CD4-positive, alpha-beta T cell treated with Interferon alpha-2 for 1 hour (primary cell): ENCODE data around the gene ARFIP1.

Source experiments
- DNase-seq, 2 donors: peaks; one replicate each; pipeline ENCODE4 v3.0.0-alpha.2; 2020 to 2022

The ARFIP1 gene

DNA sequence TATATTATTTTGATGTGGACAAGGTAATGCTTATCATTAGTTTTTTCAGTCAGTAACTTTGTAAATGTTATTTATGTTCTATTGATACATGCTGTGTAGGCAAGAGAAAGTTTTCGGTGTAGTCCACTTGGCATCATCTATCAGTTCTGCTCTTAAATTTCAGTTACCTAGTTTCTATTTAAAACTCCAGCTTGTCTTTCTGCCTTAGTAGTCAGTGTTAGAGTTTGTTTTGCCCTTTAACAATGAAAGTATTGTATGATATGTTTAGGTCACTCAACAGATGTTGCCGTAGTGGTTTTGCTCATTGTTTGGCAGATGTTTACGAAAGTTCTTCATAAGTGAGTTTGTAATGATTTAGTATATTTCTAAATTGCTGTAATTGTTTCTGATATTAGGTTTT, 121.5 kb downstream of the ARFIP1 start:
- DNase-seq, result no peak

DNA sequence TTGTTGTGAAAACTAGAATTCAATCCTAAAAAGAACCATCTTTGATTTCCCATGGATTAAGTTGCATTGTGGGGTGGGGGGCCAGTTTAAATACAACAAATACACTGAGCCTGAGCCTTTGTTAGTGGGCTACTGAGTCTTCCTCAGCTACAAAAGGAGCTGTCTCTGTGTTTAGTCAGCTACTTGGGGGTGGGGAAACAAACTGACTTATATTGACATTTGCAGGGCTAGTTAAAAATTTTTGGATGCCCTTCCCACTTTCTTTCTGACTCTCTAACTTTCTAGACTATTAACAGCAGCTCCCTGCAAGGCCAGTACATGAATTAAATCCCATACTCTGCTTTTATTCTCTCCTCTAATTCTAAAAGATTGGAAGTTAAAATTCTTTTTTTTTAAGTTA, 123.9 kb downstream of the ARFIP1 start:
- no peak for DNase-seq

DNA sequence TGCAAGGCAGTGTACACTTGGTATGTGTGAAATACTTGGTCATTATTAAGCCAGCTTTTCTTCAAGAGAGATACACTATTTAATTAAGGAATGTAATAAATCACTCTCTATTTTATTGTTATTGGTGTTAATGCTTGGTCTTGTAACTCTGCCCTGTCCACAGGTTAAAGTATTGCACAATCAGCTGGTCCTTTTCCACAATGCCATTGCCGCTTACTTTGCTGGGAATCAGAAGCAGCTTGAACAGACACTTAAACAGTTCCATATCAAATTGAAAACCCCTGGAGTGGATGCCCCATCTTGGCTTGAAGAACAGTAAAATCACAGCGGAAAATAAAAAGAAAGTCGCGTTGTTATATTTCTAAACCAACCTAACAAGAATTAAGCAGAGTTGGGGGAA, 130.1 kb downstream of the ARFIP1 start:
- no peak for DNase-seq

DNA sequence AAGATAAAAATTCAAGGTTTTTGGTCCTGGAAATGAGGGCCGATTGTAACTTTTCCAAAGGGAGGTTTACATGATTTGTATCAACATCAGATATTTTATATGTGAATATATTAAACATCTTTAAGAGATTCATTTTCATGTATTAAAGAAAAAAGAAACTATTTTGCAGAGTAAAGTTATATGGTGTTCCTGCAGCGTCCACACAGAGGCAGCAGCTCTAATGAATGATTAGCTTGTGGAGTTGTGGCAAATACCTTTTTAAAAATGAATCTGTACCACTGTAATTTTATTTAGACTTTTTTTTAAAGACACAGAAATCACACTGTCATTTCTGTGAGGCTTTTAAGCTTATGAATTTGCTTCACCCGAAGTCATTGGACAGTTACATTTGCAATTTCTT, 130.8 kb downstream of the ARFIP1 start:
- DNase-seq, result no peak

DNA sequence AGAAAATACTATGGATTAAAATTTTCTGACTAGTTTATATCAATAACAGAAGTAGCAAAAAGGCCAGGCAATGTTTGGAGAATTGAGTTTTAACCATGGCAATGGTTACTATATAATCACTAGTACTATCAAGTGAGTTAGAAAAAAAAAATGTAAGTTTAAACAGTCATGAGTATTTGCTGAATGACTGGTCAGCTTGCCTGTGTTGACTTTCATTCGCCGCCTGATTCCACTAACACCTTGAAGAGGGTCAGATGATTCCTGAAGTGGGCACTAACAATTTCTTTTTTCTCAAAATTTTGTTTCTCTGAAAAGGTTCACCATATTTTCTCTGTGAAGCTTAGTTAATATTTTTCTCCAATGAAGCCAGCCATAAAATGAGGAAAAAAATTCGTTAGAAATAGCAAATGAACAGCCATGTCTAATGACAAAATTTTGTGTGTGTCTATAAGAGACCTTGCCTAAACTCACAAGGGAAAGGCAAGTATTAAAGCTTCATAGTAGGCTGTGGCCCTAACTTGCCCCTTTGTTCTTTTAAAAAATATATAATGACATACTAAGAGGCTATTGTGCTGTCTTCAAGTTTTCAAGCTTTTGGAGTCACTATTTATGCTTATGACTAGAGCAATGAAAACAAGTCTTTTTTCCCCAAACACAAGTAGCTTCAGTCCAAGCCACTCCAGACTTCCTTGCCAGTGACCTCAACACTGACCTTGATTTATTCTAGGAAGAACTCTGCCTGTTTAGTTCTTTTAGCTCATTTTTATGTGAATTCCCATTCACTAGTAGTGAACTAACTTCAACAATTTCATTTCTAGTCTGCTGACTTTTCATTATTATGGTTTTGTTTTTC, 138.0 kb downstream of the ARFIP1 start:
- DNase-seq, result no peak

DNA sequence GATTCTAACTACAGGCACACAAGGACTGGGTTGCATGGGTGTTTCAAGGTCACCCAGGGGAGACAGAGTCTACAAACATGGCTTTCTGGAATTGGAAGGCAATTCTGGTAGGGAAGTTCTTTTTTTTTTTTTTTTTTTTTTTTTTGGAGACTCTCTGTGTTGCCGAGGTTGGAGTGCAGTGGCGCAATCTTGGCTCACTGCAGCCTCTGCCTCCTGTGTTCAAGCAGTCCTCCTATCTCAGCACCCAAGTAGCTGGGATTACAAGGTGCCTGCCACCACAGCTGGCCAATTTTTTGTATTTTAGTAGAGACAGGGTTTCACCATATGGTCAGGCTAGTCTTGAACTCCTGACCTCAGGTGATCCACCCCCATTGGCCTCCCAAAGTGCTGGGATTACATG, 140.1 kb downstream of the ARFIP1 start:
- no peak for DNase-seq

DNA sequence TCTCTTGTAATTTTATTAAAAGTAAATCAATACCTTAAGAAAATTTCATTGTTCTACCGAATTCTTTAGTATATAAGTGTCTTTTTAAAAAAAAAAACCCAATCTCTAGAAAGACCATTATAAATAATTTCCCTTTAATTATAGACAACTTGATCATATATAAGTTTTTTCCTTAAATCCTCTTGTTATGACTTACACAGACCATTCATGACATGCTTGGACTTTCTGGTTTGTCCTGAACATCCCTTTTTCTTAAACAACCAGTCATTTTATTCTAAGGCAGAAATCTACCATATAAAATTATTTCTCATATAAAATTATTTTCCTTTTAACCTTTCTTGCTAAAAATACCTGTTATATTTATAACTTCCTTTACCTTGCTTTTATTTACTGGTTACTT, 141.0 kb downstream of the ARFIP1 start:
- DNase-seq, result no peak

DNA sequence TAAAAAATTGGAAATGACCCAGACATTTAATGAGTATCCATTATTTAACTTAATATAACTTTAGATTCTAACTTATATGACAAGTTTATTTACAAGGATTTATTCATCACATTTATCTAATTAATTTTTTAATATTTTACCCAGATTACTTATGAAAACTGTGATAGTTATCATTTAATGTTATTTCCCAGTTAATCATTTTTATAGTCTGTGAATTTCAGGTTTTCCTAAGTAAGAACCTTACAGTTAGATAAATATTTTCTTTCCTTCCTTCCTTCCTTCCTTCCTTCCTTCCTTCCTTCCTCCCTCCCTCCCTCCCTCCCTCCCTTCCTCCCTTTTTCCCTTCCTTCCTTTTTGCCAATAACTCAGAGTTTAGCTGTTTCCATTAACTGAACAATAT, 141.5 kb downstream of the ARFIP1 start:
- no peak for DNase-seq

DNA sequence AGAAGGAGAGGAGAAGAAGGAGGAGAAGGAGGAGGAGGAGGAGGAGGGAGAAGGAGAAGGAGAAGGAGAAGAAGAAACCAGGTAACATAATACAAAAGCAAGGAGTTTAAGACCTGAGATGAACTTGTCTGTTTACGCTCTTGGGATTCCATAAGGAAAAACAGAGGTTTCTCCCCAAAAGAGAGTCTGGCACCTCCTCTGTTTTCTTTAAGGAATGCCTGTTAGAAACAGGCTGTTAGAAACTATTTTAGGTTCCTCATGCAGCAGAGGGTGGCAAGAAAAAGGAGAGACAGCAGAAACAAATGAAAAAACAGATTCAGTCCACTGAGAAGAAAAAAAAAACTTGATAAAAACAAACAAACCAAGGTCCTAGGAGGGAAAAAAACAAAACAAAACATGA, 146.1 kb downstream of the ARFIP1 start:
- DNase-seq, result no peak

DNA sequence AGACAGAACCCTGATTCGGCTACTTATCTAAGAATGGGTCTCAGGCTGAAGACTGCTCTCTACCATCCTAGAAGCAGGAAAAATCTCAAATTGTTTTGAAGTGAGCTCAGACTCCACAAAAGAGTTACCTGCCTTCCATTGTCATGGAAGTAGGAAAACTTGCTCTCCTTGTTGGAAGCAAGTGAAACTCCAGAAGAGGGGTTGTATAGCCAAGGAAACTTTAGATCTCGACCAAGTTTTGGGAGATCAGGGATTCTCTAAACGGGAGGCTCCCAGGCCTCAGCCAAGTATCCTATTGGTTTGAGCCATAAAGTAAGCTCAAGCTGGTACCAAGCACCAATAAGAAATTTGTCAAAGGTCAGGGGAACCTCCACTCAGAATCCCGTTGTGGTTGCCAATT, 147.2 kb downstream of the ARFIP1 start:
- DNase-seq, result no peak

DNA sequence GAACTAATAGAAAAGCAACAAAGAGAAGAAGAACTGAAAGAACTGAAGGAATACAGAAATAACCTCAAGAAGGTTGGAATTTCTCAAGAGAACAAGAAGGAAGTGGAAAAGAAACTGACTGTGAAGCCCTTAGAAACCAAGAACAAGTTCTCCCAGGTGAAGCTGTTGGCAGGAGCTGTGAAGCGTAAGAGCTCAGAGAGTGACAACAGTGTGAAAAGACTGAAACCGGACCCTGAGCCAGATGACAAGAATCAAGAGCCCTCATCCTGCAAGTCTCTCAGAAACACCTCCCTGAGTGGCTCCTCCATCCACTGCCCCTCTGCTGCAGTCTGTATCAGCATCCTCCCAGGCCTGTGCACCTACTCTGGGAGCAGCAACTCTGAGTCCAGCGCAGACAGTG, 148.0 kb downstream of the ARFIP1 start:
- DNase-seq, result no peak

DNA sequence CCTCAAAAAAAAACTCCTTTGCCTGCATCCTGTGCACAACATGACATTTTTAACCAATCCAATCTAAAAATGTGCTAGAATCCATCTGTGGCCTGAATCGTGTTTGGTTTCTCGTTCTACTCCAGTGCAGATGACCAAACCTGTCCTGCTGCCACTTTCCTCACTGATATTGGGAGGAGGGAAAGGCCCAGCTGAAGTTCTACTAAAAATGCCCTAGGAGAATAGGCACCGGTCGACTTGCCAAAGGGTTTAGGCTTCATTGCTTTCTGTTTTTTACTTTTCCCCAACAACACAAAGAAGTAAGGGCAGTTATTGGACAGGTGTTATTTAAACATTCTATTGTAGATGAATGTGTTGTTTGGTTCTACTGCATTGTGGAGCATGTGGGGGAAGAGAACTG, 148.5 kb downstream of the ARFIP1 start:
- no peak for DNase-seq

DNA sequence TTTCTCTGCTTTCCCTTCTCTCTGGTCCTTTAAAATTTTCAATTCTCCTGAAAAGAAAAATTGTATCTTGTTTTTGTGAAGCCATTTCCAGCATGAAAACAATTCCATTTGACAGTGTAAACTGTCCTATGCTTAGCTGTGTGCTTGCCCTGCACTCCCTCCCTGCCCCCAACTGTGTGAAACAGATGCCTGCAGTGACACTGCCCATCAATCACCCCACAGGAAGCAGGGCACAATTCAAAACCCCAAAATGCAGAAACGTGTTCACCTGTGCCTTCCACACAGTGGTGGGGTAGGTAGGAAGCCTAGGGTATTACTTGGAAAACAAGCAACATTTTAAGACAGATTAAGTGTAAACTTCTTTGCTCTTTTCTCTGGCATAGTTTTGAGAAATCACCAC, 150.1 kb downstream of the ARFIP1 start:
- DNase-seq, result no peak

DNA sequence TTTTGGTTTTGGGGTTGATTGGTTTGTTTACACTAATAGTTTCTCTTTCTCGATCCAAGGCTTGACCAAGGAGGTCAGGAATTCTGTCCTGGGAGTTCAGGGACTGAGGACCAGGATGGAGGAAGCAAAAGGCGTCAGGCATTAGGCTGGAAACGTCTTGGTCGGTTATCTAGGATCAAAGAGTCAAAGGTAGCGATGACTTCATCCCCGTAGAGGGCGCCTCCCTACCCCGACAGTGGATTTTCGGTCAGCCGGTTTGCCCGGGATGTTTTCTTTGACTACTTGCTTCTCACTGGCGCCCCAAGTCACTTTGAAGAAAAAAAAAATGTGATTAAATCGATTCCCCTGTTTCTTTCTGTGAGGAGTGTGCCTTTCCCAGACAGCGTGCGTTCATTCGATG, 155.4 kb downstream of the ARFIP1 start:
- DNase-seq, result no peak

DNA sequence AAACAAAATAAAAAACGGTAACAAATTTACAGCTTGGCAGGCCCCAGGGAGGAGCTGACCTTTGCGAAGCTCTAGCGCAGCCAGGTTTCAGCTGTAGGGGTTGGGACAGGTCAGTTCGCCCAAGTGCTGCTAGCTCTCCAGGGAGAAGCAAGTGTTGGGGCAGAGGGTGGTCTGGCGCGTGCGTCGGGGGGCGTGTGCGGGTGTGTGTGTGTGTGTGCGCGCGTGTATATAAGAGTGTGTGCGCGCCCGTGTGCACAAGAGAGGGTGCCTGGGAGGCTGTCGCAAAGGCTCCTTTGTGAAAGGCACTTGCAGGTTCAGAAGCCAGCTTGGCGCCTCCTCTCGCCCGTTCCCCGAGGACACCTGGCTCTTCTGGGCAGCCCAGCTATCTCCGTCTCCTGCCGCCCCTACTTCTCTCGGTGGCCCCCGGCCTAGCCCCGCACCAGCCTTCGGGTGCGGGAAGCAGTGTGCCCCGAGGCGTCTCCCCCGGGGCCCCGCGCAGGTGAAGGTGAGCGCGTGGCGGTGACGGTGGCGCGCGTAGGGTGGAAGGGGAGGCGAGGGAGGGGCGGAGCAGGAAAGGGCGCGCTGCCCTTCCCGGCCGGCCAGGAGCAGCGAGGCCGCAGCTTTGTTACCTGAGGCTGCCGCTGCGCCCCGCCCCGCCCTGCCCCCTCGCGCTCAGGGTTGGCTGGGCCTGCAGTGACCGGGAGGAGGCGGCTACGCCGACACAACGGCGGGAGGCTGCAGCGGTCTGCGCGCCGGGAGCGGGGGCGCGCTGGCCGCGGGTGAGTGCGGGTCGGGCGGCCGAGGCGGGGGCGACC, 156.1 kb downstream of the ARFIP1 start, which contains the start of gene FHDC1:
Gene FHDC1, plus strand, starts transcription at position 693 of the 815 bp plus-strand sequence. CDS start 6,735 bp downstream, outside the sequence.
- DNase-seq, result no peak

DNA sequence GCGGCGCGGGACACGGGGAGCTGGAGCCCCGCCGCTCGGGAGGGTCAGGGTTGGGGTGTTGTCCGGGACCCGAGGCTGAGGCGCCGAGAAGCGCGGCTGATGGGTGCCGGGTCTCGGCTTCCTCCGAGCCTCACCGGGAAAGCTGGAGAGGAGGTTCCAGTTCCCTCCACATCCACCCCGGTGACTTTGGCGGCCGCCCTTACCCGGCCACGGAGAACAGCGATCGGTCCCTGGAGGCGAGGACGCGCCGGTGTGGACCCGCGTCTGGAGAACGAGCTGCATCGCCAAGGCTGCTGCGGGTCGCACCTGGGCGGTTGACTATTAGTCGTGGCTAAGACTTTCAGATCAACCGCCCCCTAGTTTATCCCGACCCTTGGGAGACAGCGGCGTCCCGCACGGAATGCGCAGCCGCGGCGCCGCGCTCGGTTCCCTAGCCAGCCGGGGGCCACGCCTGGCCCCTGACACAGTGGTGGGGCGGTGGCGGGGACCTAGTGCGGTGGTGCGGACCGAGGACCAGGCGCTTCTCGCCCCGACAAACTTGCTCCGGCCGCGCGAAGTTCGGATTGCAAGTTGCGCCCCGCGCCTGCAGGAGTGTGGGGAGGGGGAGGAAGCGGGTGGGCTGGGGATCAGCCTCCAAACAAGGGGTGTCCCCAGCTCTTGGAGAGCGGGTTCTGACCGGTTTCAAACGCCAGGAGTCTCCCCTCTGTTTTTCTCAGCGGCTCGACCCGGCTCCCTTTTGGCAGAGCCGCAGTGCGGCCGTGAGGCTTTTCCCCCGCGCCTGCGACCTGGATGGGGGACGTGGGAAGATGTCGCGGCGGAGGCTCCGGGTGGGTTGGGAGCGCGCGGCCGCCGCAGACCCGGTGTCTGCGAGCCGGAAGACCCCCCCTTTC, 156.9 kb downstream of the ARFIP1 start:
- DNase-seq, result no peak

DNA sequence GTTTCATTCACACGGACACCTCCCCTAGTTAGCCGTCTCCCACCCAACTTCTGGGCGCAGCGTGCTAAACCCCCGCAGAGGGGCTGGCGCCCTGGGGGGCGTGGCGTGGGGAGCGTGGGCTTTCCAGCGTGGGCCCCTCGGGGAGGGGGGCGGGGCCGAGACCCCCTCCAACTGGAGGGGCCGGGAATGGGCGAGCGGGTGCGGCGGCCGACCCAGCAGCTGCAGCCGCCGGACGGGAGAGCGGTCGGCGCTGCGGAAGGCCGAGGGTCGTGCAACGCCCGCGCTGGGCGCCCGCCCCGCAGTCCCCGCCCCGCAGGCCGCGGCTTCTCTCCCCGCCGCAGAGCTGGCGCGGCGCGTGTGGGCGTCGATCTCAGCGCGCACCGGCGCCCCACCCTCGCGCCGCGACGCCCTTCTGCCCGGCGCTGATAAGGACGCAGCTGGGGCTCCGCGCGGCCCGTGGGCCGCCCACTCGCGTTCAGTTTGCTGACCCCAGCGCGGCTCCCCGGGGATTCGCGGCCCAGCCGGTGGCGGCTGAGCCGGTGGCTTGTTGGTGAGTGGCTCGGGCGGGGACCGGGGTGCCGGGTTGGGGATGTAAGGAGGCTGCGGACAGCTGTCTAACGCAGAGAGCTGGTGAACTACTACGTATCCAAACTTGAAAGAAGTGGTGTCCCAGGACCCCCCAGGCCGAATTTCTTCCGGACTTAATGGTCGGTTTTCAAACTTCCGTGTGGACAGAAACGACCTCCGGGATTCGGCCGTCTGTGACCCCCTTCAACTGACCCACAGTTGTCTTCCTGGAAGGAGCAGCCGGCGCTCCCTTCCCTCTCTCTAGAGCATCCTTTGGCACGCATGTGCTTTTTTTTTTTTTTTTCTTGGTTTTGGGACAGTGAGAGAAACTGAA, 157.8 kb downstream of the ARFIP1 start:
- DNase-seq, result no peak

DNA sequence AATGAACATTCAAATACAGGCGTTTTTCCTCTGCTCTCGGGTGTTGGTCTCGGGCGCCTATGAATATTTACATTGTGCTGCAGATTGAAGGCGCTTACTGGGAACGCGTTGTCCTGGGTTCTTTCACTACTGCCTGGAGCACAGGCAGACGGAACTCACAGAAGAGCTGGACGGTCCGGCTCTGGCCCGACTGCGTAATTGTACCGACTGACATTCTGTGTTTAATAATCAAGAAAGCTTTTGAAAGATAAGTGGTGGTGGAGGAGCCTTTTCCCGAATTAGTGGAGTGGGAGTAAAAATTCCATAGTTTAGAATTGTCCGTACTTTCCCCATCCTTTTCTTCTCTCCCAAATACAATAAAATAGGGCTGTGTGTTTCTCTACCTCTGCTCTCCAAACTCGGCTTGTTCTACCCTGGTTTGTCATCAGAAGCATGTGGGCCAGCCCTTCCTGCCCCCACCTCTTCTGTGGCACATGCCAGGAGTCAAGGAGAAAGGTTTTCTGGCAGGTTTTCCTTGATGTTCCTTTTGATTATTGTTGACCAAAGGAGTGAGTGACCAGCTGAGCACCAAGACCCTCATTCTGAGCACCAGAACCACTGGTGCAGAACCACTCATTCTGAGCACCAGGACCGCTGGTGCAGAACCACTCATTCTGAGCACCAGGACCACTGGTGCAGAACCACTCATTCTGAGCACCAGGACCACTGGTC, 158.6 kb downstream of the ARFIP1 start:
- no peak for DNase-seq

DNA sequence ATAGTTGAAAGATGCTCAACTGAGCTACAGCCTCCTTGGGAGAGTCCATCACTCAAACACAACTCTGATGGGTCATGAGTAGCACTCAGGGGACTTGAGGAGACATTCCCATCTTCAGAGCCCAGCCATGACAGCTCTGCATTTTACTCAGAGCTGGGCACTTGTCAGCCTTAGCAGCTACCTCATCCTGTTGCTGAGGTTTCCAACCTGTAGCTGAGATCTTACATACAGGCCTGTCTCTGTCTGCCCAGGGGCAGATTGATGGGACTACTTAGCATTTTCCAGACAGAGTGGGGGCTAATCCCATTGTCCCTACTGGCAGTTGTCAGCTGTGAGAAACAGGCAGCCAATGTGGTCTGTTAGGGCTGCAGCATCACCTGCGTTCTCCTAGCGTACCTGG, 159.9 kb downstream of the ARFIP1 start:
- no peak for DNase-seq

DNA sequence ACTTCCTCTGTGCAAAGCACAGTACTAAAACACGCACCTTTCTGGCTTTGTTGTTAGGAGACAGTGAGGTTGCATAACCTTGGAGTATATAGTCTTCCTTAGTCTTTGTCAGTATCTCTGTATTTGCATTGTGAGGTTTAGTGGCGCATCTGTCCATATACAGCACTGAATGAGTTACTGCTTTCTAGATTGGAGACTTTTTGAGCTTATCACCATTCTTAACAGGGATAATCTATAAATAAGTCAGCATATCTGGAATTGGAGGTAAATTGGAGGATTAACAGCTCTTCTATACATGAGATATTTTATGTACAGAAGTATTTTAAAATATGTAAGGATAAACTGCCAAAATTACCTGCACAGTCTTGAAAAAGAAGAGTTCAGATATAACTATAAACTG, 160.7 kb downstream of the ARFIP1 start:
- DNase-seq, result no peak

DNA sequence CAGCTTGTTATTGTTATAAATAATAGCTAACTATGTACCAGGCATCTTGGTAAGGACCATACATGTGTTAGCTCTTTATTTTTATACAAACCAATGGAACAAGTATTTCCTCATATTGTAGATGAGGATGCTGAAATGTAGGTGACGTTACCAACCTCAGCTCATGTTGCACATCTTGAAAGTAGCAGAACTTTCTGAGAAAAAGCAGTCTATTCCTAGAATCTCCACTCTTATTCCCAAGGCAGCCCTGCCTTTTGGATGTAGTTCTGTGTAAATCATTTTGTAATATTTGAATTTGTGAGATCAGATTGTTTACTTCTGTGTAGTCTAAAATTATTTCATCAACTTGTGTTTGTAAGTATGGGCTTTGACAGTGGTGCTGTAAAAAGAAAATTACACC, 161.7 kb downstream of the ARFIP1 start:
- DNase-seq, result no peak
